IPS-18a (cell line): Measurements from ENCODE around the gene PAPPA.

Experiments used
- H3K27ac ChIP-seq: one replicate; pipeline ENCODE4 v1.5.1; 2013; ENCODE audit warnings: low read length
- H3K27me3 ChIP-seq: one replicate; pipeline ENCODE4 v1.6.1; 2013; ENCODE audit warnings: mild to moderate bottlenecking, low read length; ENCODE audit not compliant: control insufficient read depth, insufficient read depth
- H3K36me3 ChIP-seq: one replicate; pipeline ENCODE4 v1.6.1; 2013; ENCODE audit warnings: low read depth, low read length; ENCODE audit not compliant: control insufficient read depth
- H3K4me1 ChIP-seq: one replicate; pipeline ENCODE4 v1.6.1; 2013; ENCODE audit warnings: low read depth, low read length; ENCODE audit not compliant: control insufficient read depth
- H3K4me3 ChIP-seq: one replicate; pipeline ENCODE4 v1.5.1; 2013; ENCODE audit warnings: low read length
- H3K9ac ChIP-seq: one replicate; pipeline ENCODE4 v1.6.1; 2013; ENCODE audit warnings: mild to moderate bottlenecking, low read length, moderate library complexity
- H3K9me3 ChIP-seq: one replicate; pipeline ENCODE4 v1.6.1; 2013; ENCODE audit warnings: low read depth, low read length; ENCODE audit not compliant: control insufficient read depth

PAPPA gene

GRCh38 chr9:116342941-116343340, 189.3 kb downstream of the PAPPA start:
- Histone ChIP-seq H3K9me3 (no peaks in the 10 kb centered on the region), H3K36me3 (no peaks in the 10 kb centered on the region), H3K4me3 (no peak overlapping the region), H3K9ac (no peak overlapping the region), H3K4me1 (peaks cover 40% of the 10 kb centered on the region), H3K27ac (no peak overlapping the region), H3K27me3 (peaks cover 69% of the 10 kb centered on the region)

GRCh38 chr9:116344416-116344815, 190.8 kb downstream of the PAPPA start:
- Histone ChIP-seq H3K4me3 (no peak overlapping the region), H3K36me3 (no peaks in the 10 kb centered on the region), H3K9me3 (no peaks in the 10 kb centered on the region)

GRCh38 chr9:116345393-116345792, 191.8 kb downstream of the PAPPA start:
- Histone ChIP-seq H3K9ac (no peak overlapping the region), H3K27ac (no peak overlapping the region), H3K4me3 (no peak overlapping the region), H3K4me1 (peaks cover 16% of the 10 kb centered on the region), H3K36me3 (no peaks in the 10 kb centered on the region), H3K9me3 (no peaks in the 10 kb centered on the region), H3K27me3 (peaks cover 45% of the 10 kb centered on the region)

More at GRCh38 chr9:116344416-116344815, 190.8 kb downstream of the PAPPA start:
- H3K27ac ChIP-seq = no peak overlapping the region
- H3K9ac ChIP-seq = no peak overlapping the region
- H3K4me1 ChIP-seq = peaks cover 26% of the 10 kb centered on the region
- H3K27me3 ChIP-seq = peaks cover 54% of the 10 kb centered on the region

GRCh38 chr9:116345817-116346216, 192.2 kb downstream of the PAPPA start:
- Histone ChIP-seq H3K27ac (no peak overlapping the region), H3K27me3 (peaks cover 40% of the 10 kb centered on the region), H3K9me3 (no peaks in the 10 kb centered on the region), H3K4me3 (no peak overlapping the region), H3K36me3 (no peaks in the 10 kb centered on the region), H3K9ac (no peak overlapping the region), H3K4me1 (peaks cover 14% of the 10 kb centered on the region)

- H3K9ac ChIP-seq = no peak overlapping the region
- H3K4me3 ChIP-seq = no peak overlapping the region
- no peaks in the 10 kb centered on the region for H3K9me3 ChIP-seq
- no peak overlapping the region for H3K27ac ChIP-seq
- no peaks in the 10 kb centered on the region for H3K36me3 ChIP-seq
- H3K27me3 ChIP-seq = peaks cover 10% of the 10 kb centered on the region
- no peaks in the 10 kb centered on the region for H3K4me1 ChIP-seq
These were observed 196.1 kb downstream of the PAPPA start for GRCh38 chr9:116349684-116350083.

- no peak overlapping the region for H3K27ac ChIP-seq
- no peak overlapping the region for H3K4me3 ChIP-seq
- H3K36me3 ChIP-seq = no peaks in the 10 kb centered on the region
- H3K9ac ChIP-seq = no peak overlapping the region
- peaks cover 6% of the 10 kb centered on the region for H3K27me3 ChIP-seq
- H3K4me1 ChIP-seq = no peaks in the 10 kb centered on the region
- H3K9me3 ChIP-seq = no peaks in the 10 kb centered on the region
These were observed 196.6 kb downstream of the PAPPA start for GRCh38 chr9:116350213-116350612.

GRCh38 chr9:116352958-116353357, 199.4 kb downstream of the PAPPA start:
- no peak overlapping the region for H3K9ac ChIP-seq
- H3K4me3 ChIP-seq = no peak overlapping the region
- H3K36me3 ChIP-seq = no peaks in the 10 kb centered on the region
- H3K27me3 ChIP-seq = no peaks in the 10 kb centered on the region
- no peaks in the 10 kb centered on the region for H3K9me3 ChIP-seq
- no peak overlapping the region for H3K27ac ChIP-seq
- H3K4me1 ChIP-seq = peaks cover 3% of the 10 kb centered on the region

- no peaks in the 10 kb centered on the region for H3K27me3 ChIP-seq
- no peak overlapping the region for H3K9ac ChIP-seq
- H3K4me1 ChIP-seq = peaks cover 3% of the 10 kb centered on the region
- no peak overlapping the region for H3K27ac ChIP-seq
- no peaks in the 10 kb centered on the region for H3K36me3 ChIP-seq
- H3K9me3 ChIP-seq = no peaks in the 10 kb centered on the region
- H3K4me3 ChIP-seq = no peak overlapping the region
These were observed 201.7 kb downstream of the PAPPA start for GRCh38 chr9:116355153-116355921.

GRCh38 chr9:116358251-116358650, 204.7 kb downstream of the PAPPA start:
- Histone ChIP-seq H3K27ac (no peak overlapping the region), H3K4me3 (no peak overlapping the region), H3K36me3 (no peaks in the 10 kb centered on the region), H3K9ac (no peak overlapping the region), H3K4me1 (peaks cover 3% of the 10 kb centered on the region), H3K9me3 (no peaks in the 10 kb centered on the region), H3K27me3 (no peaks in the 10 kb centered on the region)

- Histone ChIP-seq H3K27ac (no peak overlapping the region), H3K9ac (no peak overlapping the region), H3K4me3 (no peak overlapping the region), H3K36me3 (no peaks in the 10 kb centered on the region), H3K9me3 (no peaks in the 10 kb centered on the region), H3K27me3 (no peaks in the 10 kb centered on the region), H3K4me1 (peaks cover 3% of the 10 kb centered on the region)
These were observed 206.4 kb downstream of the PAPPA start for GRCh38 chr9:116360016-116360415.

GRCh38 chr9:116360989-116361388, 207.4 kb downstream of the PAPPA start:
- Histone ChIP-seq H3K27ac (no peak overlapping the region), H3K9ac (no peak overlapping the region), H3K36me3 (no peaks in the 10 kb centered on the region)

GRCh38 chr9:116361547-116361946, 208.0 kb downstream of the PAPPA start:
- Histone ChIP-seq H3K36me3 (no peaks in the 10 kb centered on the region), H3K27ac (no peak overlapping the region), H3K4me3 (no peak overlapping the region), H3K27me3 (no peaks in the 10 kb centered on the region), H3K4me1 (no peaks in the 10 kb centered on the region), H3K9ac (no peak overlapping the region), H3K9me3 (no peaks in the 10 kb centered on the region)

More at GRCh38 chr9:116360989-116361388, 207.4 kb downstream of the PAPPA start:
- Histone ChIP-seq H3K9me3 (no peaks in the 10 kb centered on the region), H3K27me3 (no peaks in the 10 kb centered on the region), H3K4me1 (no peaks in the 10 kb centered on the region), H3K4me3 (no peak overlapping the region)
